K562 (cell line): ENCODE data around the gene SOHLH1. TPM values are rescaled to one million over a fixed set of nuclear protein-coding genes. Genes with fewer than 3 reads are reported as not detected.

ENCODE experiments used
- ATAC-seq: fragments of 200-7000 bp; cut with Tn5 transposase; 3 replicates; pipeline ENCODE4 v1.9.1; 2020; ENCODE audit warnings: moderate library complexity
- BruUV-seq: library from RNA; stranded (reverse); fragments of 400-500 nt; replicated peaks from 2 replicates; lab custom pipeline; 2021; lab: Mats Ljungman, UMichigan
- CTCF ChIA-PET: fragments of 300-600 bp; formaldehyde crosslinking; extraction: SDS; loops from one replicate; lab custom pipeline; 2021; ENCODE audit warnings: low intra/inter-chr PET ratio; lab: Yijun Ruan, JAX
- POLR2A ChIA-PET: fragments of 300-600, 350-650 bp; sonication (Branson Sonifier 250); formaldehyde crosslinking; extraction: SDS; loops from one replicate; lab custom pipeline; 2021; ENCODE audit warnings: antibody characterized with exemption, inconsistent platforms; lab: Yijun Ruan, JAX
- DNase-seq, 4 experiments: peaks; one replicate each; pipeline versions ENCODE4 v3.0.0 to v3.0.0-alpha.2; 2011 to 2018; ENCODE audit warnings: low spot score in 3 of 4, mixed read lengths in 3 of 4; ENCODE audit errors: extremely low read depth in 1 of 4
- FAIRE-seq: peaks from 2 replicates; lab custom pipeline; 2011; peaks lifted over from hg19 to GRCh38; lab: Jason Lieb, UNC
- H2AFZ ChIP-seq: 2 replicates; pipeline ENCODE4 v1.6.0; 2011; ENCODE audit warnings: low read depth, low read length, control low read depth, inconsistent platforms
- H3K27ac ChIP-seq: fragments of 200-600 bp; 3 replicates; pipeline ENCODE4 v1.8.0; 2011; ENCODE audit warnings: low read depth, mild to moderate bottlenecking, control low read depth, inconsistent platforms, low read length, moderate library complexity, mixed read lengths; ENCODE audit errors: extremely low read depth
- H3K27me3 ChIP-seq, 2 experiments: fragments of 300-600 bp in 1 of 2; 2 replicates in 1 of 2; 3 replicates in 1 of 2; pipeline versions ENCODE4 v1.6.0 to v1.8.0; 2011; ENCODE audit warnings: inconsistent platforms in 2 of 2, low read length in 2 of 2, mild to moderate bottlenecking in 1 of 2, mixed read lengths in 1 of 2, moderate library complexity in 1 of 2; ENCODE audit not compliant: control insufficient read depth in 2 of 2, insufficient read depth in 2 of 2
- H3K36me3 ChIP-seq: fragments of 300-600 bp; 3 replicates; pipeline ENCODE4 v1.8.0; 2011; ENCODE audit warnings: mild to moderate bottlenecking, low read length, inconsistent platforms; ENCODE audit not compliant: control insufficient read depth, insufficient read depth
- H3K4me1 ChIP-seq, 2 experiments: fragments of 200-600 bp in 1 of 2; replicated peaks in 1 of 2; 2 replicates in 1 of 2; 3 replicates in 1 of 2; pipeline versions ENCODE4 v1.5.1 to v1.8.0; 2011; ENCODE audit warnings: inconsistent platforms in 2 of 2, low read length in 2 of 2, mild to moderate bottlenecking in 1 of 2, mixed read lengths in 1 of 2, moderate library complexity in 1 of 2; ENCODE audit not compliant: control insufficient read depth in 2 of 2, insufficient read depth in 2 of 2
- H3K4me2 ChIP-seq: 2 replicates; pipeline ENCODE4 v1.6.1; 2011; ENCODE audit warnings: low read length, control low read depth, inconsistent platforms, mixed read lengths; ENCODE audit not compliant: insufficient read depth
- H3K4me3 ChIP-seq: fragments of 200-600 bp; sonication (generic), shearing (Covaris generic); 2 replicates; pipeline ENCODE4 v1.5.1; 2016; ENCODE audit warnings: control low read depth, inconsistent platforms
- H3K79me2 ChIP-seq: fragments of 200-600 bp; 3 replicates; pipeline ENCODE4 v1.8.0; 2011; ENCODE audit warnings: low read length, inconsistent platforms; ENCODE audit not compliant: control insufficient read depth, insufficient read depth
- H3K9ac ChIP-seq, 2 experiments: 2 replicates each; pipeline versions ENCODE4 v1.6.0 to v1.6.1; 2011; ENCODE audit warnings: low read depth in 2 of 2, low read length in 2 of 2, control low read depth in 1 of 2, inconsistent platforms in 1 of 2, mild to moderate bottlenecking in 1 of 2, mixed read lengths in 1 of 2; ENCODE audit not compliant: insufficient read depth in 1 of 2
- H3K9me1 ChIP-seq: one replicate; pipeline ENCODE4 v1.6.0; 2011; ENCODE audit warnings: inconsistent platforms, mild to moderate bottlenecking, low read length, moderate library complexity; ENCODE audit not compliant: control insufficient read depth, insufficient read depth
- H3K9me3 ChIP-seq: replicated peaks from 2 replicates; pipeline ENCODE4 v1.5.1; 2011; ENCODE audit warnings: low read depth, low read length, inconsistent platforms; ENCODE audit not compliant: control insufficient read depth, insufficient read depth
- H4K20me1 ChIP-seq: replicated peaks from 2 replicates; pipeline ENCODE4 v1.6.1; 2011; ENCODE audit warnings: low read length, inconsistent platforms, mixed read lengths; ENCODE audit not compliant: control insufficient read depth, insufficient read depth
- CUX1 ChIP-seq: fragments of 200-800 bp; sonication (Bioruptor generic); IDR thresholded peaks from 2 replicates; pipeline ENCODE4 v1.6.1; 2016; ENCODE audit warnings: missing genetic modification characterization, missing compliant biosample characterization
- ERF ChIP-seq: fragments of 450-650 bp; formaldehyde crosslinking; IDR thresholded peaks from 2 replicates; pipeline ENCODE4 v1.4.0; 2020; ENCODE audit warnings: mild to moderate bottlenecking, mixed read lengths
- HMG20A ChIP-seq: fragments of 450-650 bp; formaldehyde crosslinking; conservative IDR thresholded peaks from 2 replicates; pipeline ENCODE4 v1.4.0; 2020; ENCODE audit warnings: mild to moderate bottlenecking, mixed read lengths
- MYNN ChIP-seq, 2 experiments: sonication (generic); formaldehyde crosslinking in 1 of 2; IDR thresholded peaks; 2 replicates each; pipeline versions ENCODE4 v1.5.0 to v1.6.1; 2016 to 2020; ENCODE audit warnings: antibody characterized with exemption in 1 of 2, missing genetic modification reagents in 1 of 2
- SNRNP70 ChIP-seq: fragments of 200-400 bp; formaldehyde crosslinking; optimal IDR thresholded peaks from 2 replicates; pipeline ENCODE3; 2017; ENCODE audit warnings: low read depth, low read length
- ZNF445 ChIP-seq: fragments of 250-450 bp; sonication (Bioruptor Pico); IDR thresholded peaks from 2 replicates; pipeline ENCODE4 v1.4.0; 2020; ENCODE audit warnings: low read depth, mild to moderate bottlenecking, moderate library complexity
- WGBS: fragments of 100-300 bp; shearing (Covaris generic); methylation state at CpG from one replicate; pipeline ENCODE4 v1.1.6; 2016; ENCODE audit warnings: low coverage, mixed read lengths; ENCODE audit not compliant: insufficient coverage; ENCODE audit errors: missing lambda C conversion rate; 5-methylcytosine and 5-hydroxymethylcytosine counted together
- in situ Hi-C: fragments of 300-500 bp; cut with MboI; formaldehyde crosslinking; loops from 4 replicates; pipeline ENCODE4 v1.15.0; 2018; ENCODE audit warnings: inconsistent platforms, mixed read lengths
- intact Hi-C: fragments of 100-400 bp; cut with micrococcal nuclease; formaldehyde crosslinking; loops from 2 replicates; pipeline ENCODE4 v1.14.2; 2022
- polyA plus RNA-seq, 8 experiments: library from polyadenylated mRNA; depleted of rRNA in 4 of 8; stranded (reverse) in 5 of 8; unstranded in 3 of 8; fragments of >200 nt; fragmentation: Nextera tagmentation in 2 of 8; fragmentation: Illumina TruSeq in 1 of 8; extraction: Ambion mirVana in 2 of 8; extraction: Trizol in 1 of 8; gene quantifications; 2 replicates each; pipeline versions ENCODE4 v1.2.1 to v1.2.3, GENCODE V29; 2011 to 2014; ENCODE audit warnings: inconsistent platforms in 1 of 8, missing spikeins in 1 of 8
- total RNA-seq, 7 experiments: library from RNA; depleted of rRNA in 6 of 7; stranded (reverse); fragments of >200 nt in 6 of 7; fragmentation: Illumina TruSeq in 2 of 7; extraction: Trizol in 2 of 7; gene quantifications; 2 replicates each; pipeline versions ENCODE4 v1.2.1 to v1.2.3, GENCODE V29; 2011 to 2021; ENCODE audit warnings: low replicate concordance in 1 of 7
- TF ChIP-seq, protein P1 (sequence below), 3 experiments: IDR thresholded peaks in 2 of 3; conservative IDR thresholded peaks in 1 of 3; 2 replicates each; pipeline ENCODE4 v1.5.1; 2011 to 2012; ENCODE audit warnings: low read length in 3 of 3, mild to moderate bottlenecking in 3 of 3, control low read depth in 2 of 3, improper control_type of control experiment in 1 of 3, inconsistent platforms in 1 of 3, low read depth in 1 of 3, mixed read lengths in 1 of 3, moderate library complexity in 1 of 3; ENCODE audit not compliant: insufficient read depth in 2 of 3
- TF ChIP-seq, protein P2 (sequence below): fragments of 250-450 bp; sonication (Bioruptor Pico); IDR thresholded peaks from 2 replicates; pipeline ENCODE4 v1.4.0; 2020; ENCODE audit warnings: borderline replicate concordance
- TF ChIP-seq, protein P3 (sequence below): sonication (generic); formaldehyde crosslinking; IDR thresholded peaks from 2 replicates; pipeline ENCODE4 v1.8.0; 2022; ENCODE audit warnings: mild to moderate bottlenecking, low read depth, missing genetic modification reagents

The SOHLH1 gene
- total and polyA plus RNA-seq, 9 of the 15 experiments (the other 6 are each of a cell fraction or from before 2014, with no cell fraction given), result 0.17 to 0.41 (median 0.29) TPM; not detected in 6

DNA sequence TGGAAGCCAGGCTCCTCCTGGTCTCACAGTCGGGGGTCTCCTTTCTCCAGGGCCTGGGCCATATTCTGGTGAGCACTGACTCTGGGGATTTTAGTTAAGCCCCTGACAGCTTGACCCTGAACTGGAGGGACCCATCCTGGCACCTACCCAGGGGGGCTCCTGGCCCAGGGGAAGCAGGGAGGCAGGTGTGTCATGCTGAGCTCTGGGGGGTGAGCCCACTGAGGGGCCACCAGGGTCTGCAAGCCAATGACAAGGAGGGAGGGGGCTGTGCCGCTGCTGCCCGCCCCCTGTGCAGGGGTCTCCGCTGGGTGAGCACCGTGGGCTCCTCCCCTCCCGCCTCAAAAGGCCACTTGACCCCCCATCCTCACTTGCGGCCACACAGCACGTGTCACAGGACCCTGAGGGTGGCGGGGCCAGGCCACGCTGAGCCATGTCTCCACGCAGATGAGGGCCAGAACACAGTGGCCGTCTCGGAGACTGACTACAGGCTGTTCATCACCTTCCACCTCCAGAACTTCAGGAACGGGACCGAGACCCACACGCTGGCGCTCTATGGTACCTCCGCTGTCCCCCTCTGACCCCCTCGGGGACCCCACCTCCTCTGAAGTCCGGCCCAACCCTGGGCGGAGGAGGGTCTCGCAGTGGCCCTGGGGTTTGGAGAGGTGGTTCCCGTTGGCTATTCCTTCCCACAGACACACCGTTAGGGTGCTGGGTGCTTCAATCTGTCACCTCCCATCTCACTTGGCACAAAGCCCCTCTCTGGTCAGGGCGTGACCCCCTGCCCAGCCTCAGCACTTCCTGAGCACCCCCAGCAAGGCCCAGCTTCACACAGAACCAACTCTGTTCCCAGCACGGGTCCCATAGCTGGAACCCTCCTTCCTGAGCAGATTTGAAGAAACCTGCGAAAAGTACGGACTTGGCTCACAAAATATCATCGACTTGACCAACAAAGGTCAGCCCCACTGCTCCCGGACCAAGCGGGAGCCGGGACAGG is 34.2 kb downstream of the SOHLH1 start:
- no peak overlapping the region for H3K27ac ChIP-seq
- 2% methylated on average over 32 of the region's 32 CpGs for WGBS
- H3K4me1 ChIP-seq, result no peaks in the 10 kb centered on the region
- ChIA-PET CTCF (no interaction called here), POLR2A (interaction anchor here (0.6 to 0.8 kb wide), 2 partner anchors 17 to 25 kb away, joined by 3 read pairs; no protein-coding TSS in a partner anchor)
- H3K27me3 ChIP-seq, result peaks cover 23 to 56% of the 10 kb centered on the region in 2 experiments
- H2AFZ ChIP-seq, result no peak overlapping the region
- no peak overlapping the region for H3K4me3 ChIP-seq
- in situ Hi-C loops, result no loop called here
- BruUV-seq, result no TSS peak
- H3K9ac ChIP-seq, result no peak overlapping the region
- no peaks in the 10 kb centered on the region for H3K36me3 ChIP-seq
- H3K79me2 ChIP-seq, result no peaks in the 10 kb centered on the region
- FAIRE-seq, result no peak
- H4K20me1 ChIP-seq, result peaks cover 7% of the 10 kb centered on the region; the same call in 1 of the 2 replicates
- DNase-seq, result no peak
- no peak for ATAC-seq
- intact Hi-C loops, result no loop called here
- no peak overlapping the region for H3K4me2 ChIP-seq
- no peaks in the 10 kb centered on the region for H3K9me1 ChIP-seq
- no peaks in the 10 kb centered on the region for H3K9me3 ChIP-seq
- TF ChIP-seq SNRNP70 (no peak), ERF (CRISPR knock-in tag) (no peak), MYNN (IDR thresholded peaks at IDR 0.05) (no peak), MYNN (CRISPR knock-in tag; IDR thresholded peaks at IDR 0.05) (no peak), CUX1 (CRISPR knock-in tag) (no peak), HMG20A (CRISPR knock-in tag) (no peak), ZNF445 (CRISPR knock-in tag) (no peak)
- TF ChIP-seq, protein P1, sequence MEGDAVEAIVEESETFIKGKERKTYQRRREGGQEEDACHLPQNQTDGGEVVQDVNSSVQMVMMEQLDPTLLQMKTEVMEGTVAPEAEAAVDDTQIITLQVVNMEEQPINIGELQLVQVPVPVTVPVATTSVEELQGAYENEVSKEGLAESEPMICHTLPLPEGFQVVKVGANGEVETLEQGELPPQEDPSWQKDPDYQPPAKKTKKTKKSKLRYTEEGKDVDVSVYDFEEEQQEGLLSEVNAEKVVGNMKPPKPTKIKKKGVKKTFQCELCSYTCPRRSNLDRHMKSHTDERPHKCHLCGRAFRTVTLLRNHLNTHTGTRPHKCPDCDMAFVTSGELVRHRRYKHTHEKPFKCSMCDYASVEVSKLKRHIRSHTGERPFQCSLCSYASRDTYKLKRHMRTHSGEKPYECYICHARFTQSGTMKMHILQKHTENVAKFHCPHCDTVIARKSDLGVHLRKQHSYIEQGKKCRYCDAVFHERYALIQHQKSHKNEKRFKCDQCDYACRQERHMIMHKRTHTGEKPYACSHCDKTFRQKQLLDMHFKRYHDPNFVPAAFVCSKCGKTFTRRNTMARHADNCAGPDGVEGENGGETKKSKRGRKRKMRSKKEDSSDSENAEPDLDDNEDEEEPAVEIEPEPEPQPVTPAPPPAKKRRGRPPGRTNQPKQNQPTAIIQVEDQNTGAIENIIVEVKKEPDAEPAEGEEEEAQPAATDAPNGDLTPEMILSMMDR (IDR thresholded peaks at IDR 0.05 in 2 of 3, conservative IDR thresholded peaks at IDR 0.05 in 1 of 3; ENCODE audit: insufficient read depth in 2 of 3, low read depth in 1 of 3, low read length in 3 of 3), result no peak
- TF ChIP-seq, protein P2, sequence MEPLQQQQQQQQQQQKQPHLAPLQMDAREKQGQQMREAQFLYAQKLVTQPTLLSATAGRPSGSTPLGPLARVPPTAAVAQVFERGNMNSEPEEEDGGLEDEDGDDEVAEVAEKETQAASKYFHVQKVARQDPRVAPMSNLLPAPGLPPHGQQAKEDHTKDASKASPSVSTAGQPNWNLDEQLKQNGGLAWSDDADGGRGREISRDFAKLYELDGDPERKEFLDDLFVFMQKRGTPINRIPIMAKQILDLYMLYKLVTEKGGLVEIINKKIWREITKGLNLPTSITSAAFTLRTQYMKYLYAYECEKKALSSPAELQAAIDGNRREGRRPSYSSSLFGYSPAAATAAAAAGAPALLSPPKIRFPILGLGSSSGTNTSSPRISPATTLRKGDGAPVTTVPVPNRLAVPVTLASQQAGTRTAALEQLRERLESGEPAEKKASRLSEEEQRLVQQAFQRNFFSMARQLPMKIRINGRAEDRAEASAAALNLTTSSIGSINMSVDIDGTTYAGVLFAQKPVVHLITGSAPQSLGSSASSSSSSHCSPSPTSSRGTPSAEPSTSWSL (CRISPR knock-in tag), result no peak
- TF ChIP-seq, protein P3, sequence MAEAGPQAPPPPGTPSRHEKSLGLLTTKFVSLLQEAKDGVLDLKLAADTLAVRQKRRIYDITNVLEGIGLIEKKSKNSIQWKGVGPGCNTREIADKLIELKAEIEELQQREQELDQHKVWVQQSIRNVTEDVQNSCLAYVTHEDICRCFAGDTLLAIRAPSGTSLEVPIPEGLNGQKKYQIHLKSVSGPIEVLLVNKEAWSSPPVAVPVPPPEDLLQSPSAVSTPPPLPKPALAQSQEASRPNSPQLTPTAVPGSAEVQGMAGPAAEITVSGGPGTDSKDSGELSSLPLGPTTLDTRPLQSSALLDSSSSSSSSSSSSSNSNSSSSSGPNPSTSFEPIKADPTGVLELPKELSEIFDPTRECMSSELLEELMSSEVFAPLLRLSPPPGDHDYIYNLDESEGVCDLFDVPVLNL (CRISPR knock-in tag), result no peak
